Karpas-422 (cell line): ENCODE data around the gene POU2F3. TPM values are rescaled to one million over a fixed set of nuclear protein-coding genes. Genes with fewer than 3 reads are reported as not detected.

Experiments used
- DNase-seq: peaks from one replicate; pipeline ENCODE4 v3.0.0-alpha.2; 2015
- H2AFZ ChIP-seq: fragments of 200-600 bp; sonication (generic); 2 replicates; pipeline ENCODE4 v1.6.1; 2014; ENCODE audit warnings: antibody characterized with exemption, low read length, mixed read lengths
- H3K27ac ChIP-seq: fragments of 200-600 bp; sonication (generic); 2 replicates; pipeline ENCODE4 v1.5.1; 2014; ENCODE audit warnings: mild to moderate bottlenecking, low read length, moderate library complexity
- H3K27me3 ChIP-seq: fragments of 200-600 bp; sonication (generic); 2 replicates; pipeline ENCODE4 v1.6.1; 2014; ENCODE audit warnings: low read length, mixed read lengths
- H3K36me3 ChIP-seq: fragments of 200-600 bp; sonication (generic); 2 replicates; pipeline ENCODE4 v1.6.1; 2014; ENCODE audit warnings: low read length, mixed read lengths; ENCODE audit not compliant: insufficient read depth
- H3K4me1 ChIP-seq: fragments of 200-600 bp; sonication (generic); 2 replicates; pipeline ENCODE4 v1.6.1; 2014; ENCODE audit warnings: mild to moderate bottlenecking, low read length, mixed read lengths
- H3K4me2 ChIP-seq: fragments of 200-600 bp; sonication (generic); 2 replicates; pipeline ENCODE4 v1.6.1; 2014; ENCODE audit warnings: low read length, low read depth, mild to moderate bottlenecking; ENCODE audit not compliant: poor library complexity, severe bottlenecking
- H3K4me3 ChIP-seq: fragments of 200-600 bp; sonication (generic); 2 replicates; pipeline ENCODE4 v1.5.1; 2014; ENCODE audit warnings: mild to moderate bottlenecking, antibody characterized with exemption, low read length, mixed read lengths
- H3K79me2 ChIP-seq: fragments of 200-600 bp; sonication (generic); 2 replicates; pipeline ENCODE4 v1.6.1; 2014; ENCODE audit warnings: mild to moderate bottlenecking, low read length, mixed read lengths
- H3K9ac ChIP-seq: fragments of 200-600 bp; sonication (generic); 2 replicates; pipeline ENCODE4 v1.6.0; 2014; ENCODE audit warnings: low read length
- H3K9me2 ChIP-seq: fragments of 200-600 bp; sonication (generic), shearing (Covaris generic); replicated peaks from 2 replicates; pipeline ENCODE4 v1.6.0; 2014; ENCODE audit warnings: mild to moderate bottlenecking, low read length, moderate library complexity; ENCODE audit not compliant: insufficient read depth
- H3K9me3 ChIP-seq: fragments of 300-700, 200-600 bp; sonication (generic); 2 replicates; pipeline ENCODE4 v1.6.1; 2014; ENCODE audit warnings: low read length, mixed read lengths
- H4K20me1 ChIP-seq: fragments of 200-600 bp; sonication (generic); 2 replicates; pipeline ENCODE4 v1.6.1; 2014; ENCODE audit warnings: mild to moderate bottlenecking, antibody characterized with exemption, low read length, low read depth; ENCODE audit not compliant: insufficient read depth
- total RNA-seq: library from RNA; depleted of rRNA; stranded (reverse); fragments of >200 nt; shearing (Covaris generic); gene quantifications from 2 replicates; pipeline ENCODE4 v1.2.3, GENCODE V29; 2014; ENCODE audit warnings: low replicate concordance

POU2F3 gene
- total RNA-seq, 1 experiment from 2014 or later, result not detected

GRCh38 chr11:120219938-120220746 is 19.8 kb upstream of the POU2F3 start:
- H3K4me2 ChIP-seq, result no peak overlapping the region
- no peak overlapping the region for H3K27ac ChIP-seq
- DNase-seq, result no peak
- H3K9me3 ChIP-seq, result no peaks in the 10 kb centered on the region
- no peak overlapping the region for H2AFZ ChIP-seq
- no peaks in the 10 kb centered on the region for H3K36me3 ChIP-seq
- H3K4me3 ChIP-seq, result no peak overlapping the region
- H3K27me3 ChIP-seq, result no peaks in the 10 kb centered on the region
- no peaks in the 10 kb centered on the region for H3K4me1 ChIP-seq
- no peaks in the 10 kb centered on the region for H3K79me2 ChIP-seq
- no peaks in the 10 kb centered on the region for H3K9me2 ChIP-seq
- H3K9ac ChIP-seq, result no peak overlapping the region
- H4K20me1 ChIP-seq, result no peaks in the 10 kb centered on the region

- Histone ChIP-seq H3K4me2 (no peak overlapping the region), H3K79me2 (no peaks in the 10 kb centered on the region), H3K4me1 (no peaks in the 10 kb centered on the region), H3K4me3 (no peak overlapping the region), H3K9me3 (no peaks in the 10 kb centered on the region), H3K9me2 (no peaks in the 10 kb centered on the region), H3K27me3 (no peaks in the 10 kb centered on the region), H4K20me1 (no peaks in the 10 kb centered on the region), H3K27ac (no peak overlapping the region), H3K9ac (no peak overlapping the region), H3K36me3 (no peaks in the 10 kb centered on the region), H2AFZ (no peak overlapping the region)
- DNase-seq, result no peak
Observed at GRCh38 chr11:120220747-120221037, 19.2 kb upstream of the POU2F3 start.

- no peaks in the 10 kb centered on the region for H3K79me2 ChIP-seq
- H3K9me2 ChIP-seq, result no peaks in the 10 kb centered on the region
- no peak for DNase-seq
- no peak overlapping the region for H3K4me3 ChIP-seq
- no peaks in the 10 kb centered on the region for H3K27me3 ChIP-seq
- no peaks in the 10 kb centered on the region for H4K20me1 ChIP-seq
- no peak overlapping the region for H3K4me2 ChIP-seq
- H3K9me3 ChIP-seq, result no peaks in the 10 kb centered on the region
- no peaks in the 10 kb centered on the region for H3K36me3 ChIP-seq
- no peaks in the 10 kb centered on the region for H3K4me1 ChIP-seq
- no peak overlapping the region for H2AFZ ChIP-seq
- no peak overlapping the region for H3K27ac ChIP-seq
- no peak overlapping the region for H3K9ac ChIP-seq
Observed at GRCh38 chr11:120221115-120221752, 18.7 kb upstream of the POU2F3 start.

GRCh38 chr11:120222916-120223315 is 17.0 kb upstream of the POU2F3 start:
- Histone ChIP-seq H3K79me2 (no peaks in the 10 kb centered on the region), H3K36me3 (no peaks in the 10 kb centered on the region)

GRCh38 chr11:120223793-120224192 is 16.1 kb upstream of the POU2F3 start:
- Histone ChIP-seq H3K4me1 (no peaks in the 10 kb centered on the region), H3K79me2 (no peaks in the 10 kb centered on the region), H3K9ac (no peak overlapping the region), H3K4me3 (no peak overlapping the region), H3K27ac (no peak overlapping the region), H2AFZ (no peak overlapping the region), H4K20me1 (no peaks in the 10 kb centered on the region), H3K9me3 (no peaks in the 10 kb centered on the region), H3K4me2 (no peak overlapping the region), H3K27me3 (no peaks in the 10 kb centered on the region), H3K36me3 (no peaks in the 10 kb centered on the region), H3K9me2 (no peaks in the 10 kb centered on the region)
- DNase-seq, result no peak

More at GRCh38 chr11:120222916-120223315, 17.0 kb upstream of the POU2F3 start:
- Histone ChIP-seq H3K9ac (no peak overlapping the region), H3K4me2 (no peak overlapping the region), H3K9me3 (no peaks in the 10 kb centered on the region), H2AFZ (no peak overlapping the region), H3K9me2 (no peaks in the 10 kb centered on the region), H3K4me1 (no peaks in the 10 kb centered on the region), H3K27me3 (no peaks in the 10 kb centered on the region), H4K20me1 (no peaks in the 10 kb centered on the region), H3K27ac (no peak overlapping the region), H3K4me3 (no peak overlapping the region)
- DNase-seq, result no peak

- Histone ChIP-seq H3K9me2 (no peaks in the 10 kb centered on the region), H3K27ac (no peak overlapping the region), H3K27me3 (no peaks in the 10 kb centered on the region), H3K4me3 (no peak overlapping the region), H4K20me1 (no peaks in the 10 kb centered on the region), H3K36me3 (no peaks in the 10 kb centered on the region), H3K9ac (no peak overlapping the region), H3K9me3 (no peaks in the 10 kb centered on the region), H2AFZ (no peak overlapping the region), H3K79me2 (no peaks in the 10 kb centered on the region), H3K4me2 (no peak overlapping the region), H3K4me1 (no peaks in the 10 kb centered on the region)
- no peak for DNase-seq
Observed at GRCh38 chr11:120224361-120224760, 15.6 kb upstream of the POU2F3 start.

GRCh38 chr11:120224972-120225909 is 14.7 kb upstream of the POU2F3 start:
- no peak overlapping the region for H3K27ac ChIP-seq
- H3K27me3 ChIP-seq, result no peaks in the 10 kb centered on the region
- DNase-seq, result no peak
- H2AFZ ChIP-seq, result no peak overlapping the region
- H3K4me2 ChIP-seq, result no peak overlapping the region
- no peaks in the 10 kb centered on the region for H4K20me1 ChIP-seq
- no peak overlapping the region for H3K4me3 ChIP-seq
- no peaks in the 10 kb centered on the region for H3K79me2 ChIP-seq
- no peaks in the 10 kb centered on the region for H3K9me3 ChIP-seq
- H3K36me3 ChIP-seq, result no peaks in the 10 kb centered on the region
- H3K4me1 ChIP-seq, result no peaks in the 10 kb centered on the region
- no peaks in the 10 kb centered on the region for H3K9me2 ChIP-seq
- H3K9ac ChIP-seq, result no peak overlapping the region

GRCh38 chr11:120226242-120226641 is 13.7 kb upstream of the POU2F3 start:
- no peaks in the 10 kb centered on the region for H3K79me2 ChIP-seq
- no peaks in the 10 kb centered on the region for H3K9me3 ChIP-seq
- DNase-seq, result no peak
- no peak overlapping the region for H2AFZ ChIP-seq
- H4K20me1 ChIP-seq, result no peaks in the 10 kb centered on the region
- H3K4me2 ChIP-seq, result no peak overlapping the region
- H3K27me3 ChIP-seq, result no peaks in the 10 kb centered on the region
- H3K36me3 ChIP-seq, result no peaks in the 10 kb centered on the region
- H3K4me1 ChIP-seq, result no peaks in the 10 kb centered on the region
- no peaks in the 10 kb centered on the region for H3K9me2 ChIP-seq
- H3K4me3 ChIP-seq, result no peak overlapping the region
- no peak overlapping the region for H3K27ac ChIP-seq
- H3K9ac ChIP-seq, result no peak overlapping the region
